Liver (tissue), 9 donors: Measurements from ENCODE around the gene KCNIP4. TPM values are rescaled to one million over a fixed set of nuclear protein-coding genes. Genes with fewer than 3 reads are reported as not detected.

Source experiments
- DNase-seq: peaks from one replicate; pipeline ENCODE4 v3.0.0-alpha.2; 2017; ENCODE audit warnings: low spot score
- H3K27ac ChIP-seq, 2 donors: one replicate each; pipeline ENCODE4 v1.7.0; 2013; ENCODE audit warnings: inconsistent platforms in 2 of 2, low read length in 2 of 2, control low read depth in 1 of 2, low read depth in 1 of 2, mild to moderate bottlenecking in 1 of 2
- H3K27me3 ChIP-seq, 4 donors: one replicate each; pipeline versions ENCODE4 v1.6.1 to v1.7.0; 2013; ENCODE audit warnings: low read length in 3 of 4, inconsistent platforms in 1 of 4, mild to moderate bottlenecking in 1 of 4, moderate library complexity in 1 of 4; ENCODE audit not compliant: control insufficient read depth in 4 of 4, insufficient read depth in 4 of 4
- H3K36me3 ChIP-seq, 4 donors: one replicate each; pipeline versions ENCODE4 v1.6.1 to v1.7.0; 2013; ENCODE audit warnings: low read length in 3 of 4, mild to moderate bottlenecking in 3 of 4, low read depth in 1 of 4, moderate library complexity in 1 of 4; ENCODE audit not compliant: control insufficient read depth in 4 of 4, insufficient read depth in 3 of 4
- H3K4me1 ChIP-seq, 4 donors: one replicate each; pipeline versions ENCODE4 v1.6.1 to v1.7.0; 2013; ENCODE audit warnings: low read length in 3 of 4, mild to moderate bottlenecking in 3 of 4, moderate library complexity in 1 of 4; ENCODE audit not compliant: control insufficient read depth in 4 of 4, insufficient read depth in 4 of 4
- H3K4me3 ChIP-seq, 3 donors: one replicate each; pipeline versions ENCODE4 v1.6.1 to v1.7.0; 2013; ENCODE audit warnings: low read length in 3 of 3, control low read depth in 1 of 3, low read depth in 1 of 3, mild to moderate bottlenecking in 1 of 3
- H3K9ac ChIP-seq, 2 donors: one replicate each; pipeline ENCODE4 v1.7.0; 2013; ENCODE audit warnings: low read length in 2 of 2, mild to moderate bottlenecking in 2 of 2, moderate library complexity in 2 of 2, control low read depth in 1 of 2, low read depth in 1 of 2
- H3K9me3 ChIP-seq, 4 donors: one replicate each; pipeline versions ENCODE4 v1.6.1 to v1.7.0; 2013; ENCODE audit warnings: low read length in 3 of 4; ENCODE audit not compliant: control insufficient read depth in 4 of 4
- CTCF ChIP-seq: fragments of 150-350 bp; IDR thresholded peaks from 2 replicates; pipeline ENCODE4 v1.5.1; 2017; ENCODE audit warnings: improper control_type of control experiment, low read depth, low read length; ENCODE audit not compliant: missing input control
- EGR1 ChIP-seq, 2 donors: IDR thresholded peaks; 2 replicates each; pipeline ENCODE4 v1.6.1; 2016 to 2018; ENCODE audit warnings: antibody characterized with exemption in 2 of 2, low read depth in 2 of 2
- FOXA1 ChIP-seq: IDR thresholded peaks from 2 replicates; pipeline ENCODE4 v1.6.1; 2016; ENCODE audit warnings: antibody characterized with exemption
- FOXA2 ChIP-seq: IDR thresholded peaks from 2 replicates; pipeline ENCODE4 v1.6.1; 2016; ENCODE audit warnings: antibody characterized with exemption
- GABPA ChIP-seq, 2 donors: IDR thresholded peaks in 1 of 2; conservative IDR thresholded peaks in 1 of 2; 2 replicates each; pipeline ENCODE4 v1.6.1; 2016; ENCODE audit warnings: antibody characterized with exemption in 2 of 2, mild to moderate bottlenecking in 1 of 2, moderate library complexity in 1 of 2
- HNF4G ChIP-seq: IDR thresholded peaks from 2 replicates; pipeline ENCODE4 v1.6.1; 2016; ENCODE audit warnings: antibody characterized with exemption
- MAX ChIP-seq: IDR thresholded peaks from 2 replicates; pipeline ENCODE4 v1.6.1; 2016; ENCODE audit warnings: antibody characterized with exemption
- NR2F2 ChIP-seq: IDR thresholded peaks from 2 replicates; pipeline ENCODE4 v1.6.1; 2016; ENCODE audit warnings: antibody characterized with exemption
- RAD21 ChIP-seq, 2 donors: IDR thresholded peaks; 2 replicates each; pipeline ENCODE4 v1.6.1; 2016; ENCODE audit warnings: antibody characterized with exemption in 2 of 2, mild to moderate bottlenecking in 2 of 2
- REST ChIP-seq: IDR thresholded peaks from 2 replicates; pipeline ENCODE4 v1.6.1; 2016; ENCODE audit warnings: antibody characterized with exemption, mild to moderate bottlenecking
- RXRA ChIP-seq, 2 donors: IDR thresholded peaks; 2 replicates each; pipeline ENCODE4 v1.6.1; 2017 to 2018; ENCODE audit warnings: antibody characterized with exemption in 2 of 2, mild to moderate bottlenecking in 1 of 2
- TAF1 ChIP-seq: conservative IDR thresholded peaks from 2 replicates; pipeline ENCODE4 v1.6.1; 2016; ENCODE audit warnings: antibody characterized with exemption, mild to moderate bottlenecking
- ZBTB33 ChIP-seq: IDR thresholded peaks from 2 replicates; pipeline ENCODE4 v1.6.1; 2016; ENCODE audit warnings: antibody characterized with exemption
- WGBS: extraction: QIAGEN DNeasy Blood & Tissue Kit; methylation state at CpG from one replicate; pipeline ENCODE4 v1.1.7; 2013; 5-methylcytosine and 5-hydroxymethylcytosine counted together
- polyA plus RNA-seq, 2 donors: library from polyadenylated mRNA; stranded (reverse) in 1 of 2; unstranded in 1 of 2; fragments of 200-250 nt in 1 of 2; fragments of >200 nt in 1 of 2; fragmentation: Nextera tagmentation in 1 of 2; extraction: Ambion mirVana in 1 of 2; gene quantifications; one replicate each; pipeline versions ENCODE4 v1.2.1 to v1.2.3, GENCODE V29; 2013 to 2015
- total RNA-seq, 2 donors: library from RNA; depleted of rRNA; stranded (reverse); fragments of >200 nt; gene quantifications; one replicate each; pipeline ENCODE4 v1.2.3, GENCODE V29; 2014
- donor health status: healthy.
- donor health status: healthy.
- donor health status: healthy.
- donor health status: healthy.
- donor health status: healthy.

Gene KCNIP4
- total and polyA plus RNA-seq, 4 donors = 0.08 to 0.14 TPM; not detected in 2

- TF ChIP-seq ZBTB33 = no peak
These were observed 1058.7 kb downstream of the KCNIP4 start (continued) for GRCh38 chr4:20889901-20890300.

GRCh38 chr4:20883677-20884076, 1064.9 kb downstream of the KCNIP4 start:
- no peak overlapping the region for H3K27ac ChIP-seq
- 76% methylated on average over 3 of the region's 3 CpGs for WGBS
- H3K9ac ChIP-seq = no peak overlapping the region
- H3K4me3 ChIP-seq = no peak overlapping the region
- peaks cover 0 to 3% (median 0%) of the 10 kb centered on the region in 4 donors for H3K9me3 ChIP-seq
- TF ChIP-seq ZBTB33 (no peak), EGR1 (IDR thresholded peaks at IDR 0.05; ENCODE audit: low read depth in 2 of 2) (no peak), REST (no peak), GABPA (IDR thresholded peaks at IDR 0.05 in 1 of 2, conservative IDR thresholded peaks at IDR 0.05 in 1 of 2) (no peak), MAX (no peak), HNF4G (no peak), NR2F2 (no peak), TAF1 (no peak), FOXA2 (no peak), FOXA1 (no peak), RXRA (IDR thresholded peaks at IDR 0.05) (no peak), CTCF (no peak), RAD21 (IDR thresholded peaks at IDR 0.05) (no peak)
- H3K27me3 ChIP-seq = no peaks in the 10 kb centered on the region
- H3K36me3 ChIP-seq = no peaks in the 10 kb centered on the region
- no peak for DNase-seq
- H3K4me1 ChIP-seq = no peaks in the 10 kb centered on the region
